Calu3 (cell line): ENCODE measurements around the gene SLC24A3. TPM values are rescaled to one million over a fixed set of nuclear protein-coding genes. Genes with fewer than 3 reads are reported as not detected.

Experiments used
- BruUV-seq: library from RNA; stranded (reverse); fragments of 400-500 nt; replicated peaks from 2 replicates; lab custom pipeline; 2021; lab: Mats Ljungman, UMichigan
- CTCF ChIA-PET: fragments of 300-600 bp; sonication (Branson Sonifier 250); formaldehyde crosslinking; loops from one replicate; lab custom pipeline; 2022; ENCODE audit warnings: antibody characterized with exemption; lab: Charles Lee
- DNase-seq: peaks from one replicate; pipeline ENCODE4 v3.0.0; 2022
- H3K27ac Mint-ChIP-seq: one replicate; pipeline ENCODE4 v1.8.0; 2022; ENCODE audit warnings: mixed read lengths; ENCODE audit not compliant: unreplicated experiment
- H3K27me3 Mint-ChIP-seq: one replicate; pipeline ENCODE4 v1.8.0; 2022; ENCODE audit warnings: mixed read lengths; ENCODE audit not compliant: unreplicated experiment
- H3K36me3 Mint-ChIP-seq: one replicate; pipeline ENCODE4 v1.8.0; 2022; ENCODE audit warnings: mild to moderate bottlenecking, moderate library complexity, mixed read lengths; ENCODE audit not compliant: insufficient read depth, unreplicated experiment
- H3K4me1 Mint-ChIP-seq: one replicate; pipeline ENCODE4 v1.8.0; 2022; ENCODE audit warnings: mild to moderate bottlenecking, low read depth, mixed read lengths; ENCODE audit not compliant: unreplicated experiment
- H3K4me3 Mint-ChIP-seq: one replicate; pipeline ENCODE4 v1.8.0; 2022; ENCODE audit warnings: mild to moderate bottlenecking, low read depth, moderate library complexity, mixed read lengths; ENCODE audit not compliant: unreplicated experiment
- H3K9me3 Mint-ChIP-seq: one replicate; pipeline ENCODE4 v1.8.0; 2022; ENCODE audit warnings: low read depth, mixed read lengths; ENCODE audit not compliant: unreplicated experiment
- CTCF ChIP-seq: fragments of 200-600 bp; IDR thresholded peaks from one replicate; pipeline ENCODE4 v1.8.0; 2022; ENCODE audit warnings: antibody characterized with exemption; ENCODE audit not compliant: unreplicated experiment
- intact Hi-C: fragments of 100-400 bp; cut with micrococcal nuclease; formaldehyde crosslinking; loops from one replicate; pipeline ENCODE4 v1.10.0; 2022; ENCODE audit not compliant: unreplicated experiment
- total RNA-seq: library from RNA; stranded (reverse); gene quantifications from 2 replicates; pipeline ENCODE4 v1.2.3, GENCODE V29; 2022

The SLC24A3 gene
- total RNA-seq, 1 experiment from 2014 or later = not detected

DNA sequence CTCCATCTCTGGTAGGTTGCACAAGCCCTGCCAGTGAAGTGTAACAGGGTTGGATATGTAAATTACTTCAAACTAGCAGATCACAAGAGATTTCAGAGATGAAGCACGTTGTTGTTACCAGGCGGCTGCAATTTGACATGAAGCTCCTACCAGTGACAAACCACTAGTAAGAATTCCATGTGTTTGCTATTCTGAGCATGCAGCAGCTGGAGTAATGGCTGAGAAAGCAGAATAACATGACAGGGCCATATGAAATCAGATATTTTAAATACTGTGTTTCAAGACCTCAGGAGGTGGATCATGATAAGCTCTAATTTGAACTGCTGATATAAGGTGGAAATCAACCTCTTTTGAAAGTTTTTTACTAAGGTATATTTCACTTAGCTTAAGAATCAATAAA is 557.1 kb downstream of the SLC24A3 start:
- DNase-seq = no peak
- Mint-ChIP-seq H3K4me3 (no peak overlapping the region), H3K36me3 (no peaks in the 10 kb centered on the region), H3K9me3 (no peaks in the 10 kb centered on the region), H3K4me1 (peaks cover 15% of the 10 kb centered on the region), H3K27ac (no peak overlapping the region), H3K27me3 (no peaks in the 10 kb centered on the region)
- no TSS peak for BruUV-seq
- intact Hi-C loops = no loop called here
- CTCF ChIA-PET = no interaction called here
- no peak for TF ChIP-seq CTCF

- H3K4me3 Mint-ChIP-seq = no peak overlapping the region
- intact Hi-C loops = no loop called here
- TF ChIP-seq CTCF = no peak
- DNase-seq = no peak
- BruUV-seq = no TSS peak
- H3K4me1 Mint-ChIP-seq = peaks cover 15% of the 10 kb centered on the region
- no peaks in the 10 kb centered on the region for H3K27me3 Mint-ChIP-seq
- H3K9me3 Mint-ChIP-seq = no peaks in the 10 kb centered on the region
- no peaks in the 10 kb centered on the region for H3K36me3 Mint-ChIP-seq
- CTCF ChIA-PET = no interaction called here
- H3K27ac Mint-ChIP-seq = no peak overlapping the region
These were observed 557.9 kb downstream of the SLC24A3 start for GRCh38 chr20:19770375-19770774.

GRCh38 chr20:19771031-19771430 is 558.6 kb downstream of the SLC24A3 start:
- H3K4me3 Mint-ChIP-seq = no peak overlapping the region
- no peak overlapping the region for H3K27ac Mint-ChIP-seq
- no peaks in the 10 kb centered on the region for H3K27me3 Mint-ChIP-seq
- no TSS peak for BruUV-seq
- H3K4me1 Mint-ChIP-seq = peaks cover 14% of the 10 kb centered on the region
- no peak for DNase-seq
- CTCF ChIA-PET = interaction anchor here (0.6 kb wide), 1 partner anchor 11 kb away, joined by 3 read pairs; no protein-coding TSS in a partner anchor
- intact Hi-C loops = no loop called here
- no peaks in the 10 kb centered on the region for H3K36me3 Mint-ChIP-seq
- no peaks in the 10 kb centered on the region for H3K9me3 Mint-ChIP-seq
- TF ChIP-seq CTCF = no peak
